ENCODE results near the gene CES5A. TPM values are rescaled to one million over a fixed set of nuclear protein-coding genes. Genes with fewer than 3 reads are reported as not detected.
"Not testable (repeated sequence)": the region's sequence is repeated elsewhere in the genome, so short reads cannot be mapped to it uniquely, and the experiment has no call there.

The CES5A gene
- total RNA-seq, 1 experiment from 2014 or later = not detected

GRCh38 chr16:55915096-55915827, 40.1 kb upstream of the CES5A start:
- intact Hi-C loops (cut with micrococcal nuclease; ENCODE audit: unreplicated experiment) = no loop called here
- no peaks in the 10 kb centered on the region for H3K9me3 Mint-ChIP-seq (ENCODE audit: unreplicated experiment)
- no peaks in the 10 kb centered on the region for H3K9me3 ChIP-seq
- H3K27ac Mint-ChIP-seq (ENCODE audit: unreplicated experiment) = no peak overlapping the region
- H3K36me3 ChIP-seq (ENCODE audit: control insufficient read depth, insufficient read depth, low read length) = no peaks in the 10 kb centered on the region
- H3K4me3 Mint-ChIP-seq (ENCODE audit: unreplicated experiment) = no peak overlapping the region
- peaks cover 21% of the 10 kb centered on the region for H3K27me3 Mint-ChIP-seq (ENCODE audit: insufficient read depth, unreplicated experiment)
- ChIA-PET CTCF (no interaction called here), POLR2A (no interaction called here)
- no peak overlapping the region for H3K4me3 ChIP-seq (ENCODE audit: low read depth, low read length)
- H3K4me1 Mint-ChIP-seq (ENCODE audit: low read depth, unreplicated experiment) = peaks cover 12% of the 10 kb centered on the region
- H3K27me3 ChIP-seq (replicated peaks; ENCODE audit: control insufficient read depth, insufficient read depth, low read length) = no peaks in the 10 kb centered on the region; the same call in 1 of the 2 replicates
- H3K36me3 Mint-ChIP-seq (ENCODE audit: insufficient read depth, unreplicated experiment) = no peaks in the 10 kb centered on the region
- TF ChIP-seq CTCF (IDR thresholded peaks at IDR 0.05; ENCODE audit: insufficient read depth in 1 of 2, low read depth in 1 of 2, low read length in 1 of 2, severe bottlenecking in 1 of 2, unreplicated experiment in 1 of 2) = no peak
- DNase-seq = no peak
- H3K4me1 ChIP-seq = no peaks in the 10 kb centered on the region
- BruUV-seq (replicated peaks) = no TSS peak

DNA sequence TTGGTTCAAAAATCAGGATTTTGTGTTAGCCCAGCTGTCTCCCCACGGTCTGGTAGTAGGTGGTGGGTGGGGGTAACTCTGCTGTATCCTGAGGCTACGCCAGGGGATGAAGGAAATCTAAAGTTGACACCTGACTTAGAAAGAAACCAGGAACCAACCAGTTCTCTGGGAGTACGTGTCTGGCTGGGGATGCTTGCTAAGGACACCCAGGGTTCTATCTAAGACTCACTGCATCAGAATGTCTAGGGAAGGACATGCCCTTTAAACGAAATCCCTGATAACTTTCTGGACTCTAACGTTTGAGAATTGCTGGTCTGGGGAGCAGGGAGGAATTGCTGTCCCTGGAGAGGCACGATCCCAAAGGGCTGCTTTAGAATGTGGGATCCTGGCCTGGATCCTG, 39.2 kb upstream of the CES5A start:
- no peaks in the 10 kb centered on the region for H3K36me3 Mint-ChIP-seq (ENCODE audit: insufficient read depth, unreplicated experiment)
- peaks cover 12% of the 10 kb centered on the region for H3K4me1 Mint-ChIP-seq (ENCODE audit: low read depth, unreplicated experiment)
- Histone ChIP-seq H3K9me3 (no peaks in the 10 kb centered on the region), H3K27me3 (replicated peaks; ENCODE audit: control insufficient read depth, insufficient read depth, low read length) (no peaks in the 10 kb centered on the region; the same call in 1 of the 2 replicates), H3K4me3 (ENCODE audit: low read depth, low read length) (no peak overlapping the region), H3K36me3 (ENCODE audit: control insufficient read depth, insufficient read depth, low read length) (no peaks in the 10 kb centered on the region), H3K4me1 (no peaks in the 10 kb centered on the region)
- no peak for DNase-seq
- H3K4me3 Mint-ChIP-seq (ENCODE audit: unreplicated experiment) = no peak overlapping the region
- H3K9me3 Mint-ChIP-seq (ENCODE audit: unreplicated experiment) = no peaks in the 10 kb centered on the region
- intact Hi-C loops (cut with micrococcal nuclease; ENCODE audit: unreplicated experiment) = no loop called here
- ChIA-PET POLR2A (no interaction called here), CTCF (no interaction called here)
- no TSS peak for BruUV-seq (replicated peaks)
- H3K27me3 Mint-ChIP-seq (ENCODE audit: insufficient read depth, unreplicated experiment) = peaks cover 23% of the 10 kb centered on the region
- no peak for TF ChIP-seq CTCF (IDR thresholded peaks at IDR 0.05; ENCODE audit: insufficient read depth in 1 of 2, low read depth in 1 of 2, low read length in 1 of 2, severe bottlenecking in 1 of 2, unreplicated experiment in 1 of 2)
- no peak overlapping the region for H3K27ac Mint-ChIP-seq (ENCODE audit: unreplicated experiment)

- H3K36me3 Mint-ChIP-seq (ENCODE audit: insufficient read depth, unreplicated experiment) = no peaks in the 10 kb centered on the region
- POLR2A ChIA-PET = no interaction called here
- H3K9me3 ChIP-seq = no peaks in the 10 kb centered on the region
- H3K4me3 ChIP-seq (ENCODE audit: low read depth, low read length) = no peak overlapping the region
- intact Hi-C loops (cut with micrococcal nuclease; ENCODE audit: unreplicated experiment) = no loop called here
- peaks cover 12% of the 10 kb centered on the region for H3K4me1 Mint-ChIP-seq (ENCODE audit: low read depth, unreplicated experiment)
- BruUV-seq (replicated peaks) = no TSS peak
- peaks cover 23% of the 10 kb centered on the region for H3K27me3 Mint-ChIP-seq (ENCODE audit: insufficient read depth, unreplicated experiment)
- no peak overlapping the region for H3K27ac Mint-ChIP-seq (ENCODE audit: unreplicated experiment)
- CTCF ChIA-PET = no interaction called here
- H3K27me3 ChIP-seq (replicated peaks; ENCODE audit: control insufficient read depth, insufficient read depth, low read length) = no peaks in the 10 kb centered on the region; the same call in 1 of the 2 replicates
- DNase-seq = no peak
- no peaks in the 10 kb centered on the region for H3K4me1 ChIP-seq
- no peaks in the 10 kb centered on the region for H3K36me3 ChIP-seq (ENCODE audit: control insufficient read depth, insufficient read depth, low read length)
- no peak for TF ChIP-seq CTCF (IDR thresholded peaks at IDR 0.05; ENCODE audit: insufficient read depth in 1 of 2, low read depth in 1 of 2, low read length in 1 of 2, severe bottlenecking in 1 of 2, unreplicated experiment in 1 of 2)
- no peak overlapping the region for H3K4me3 Mint-ChIP-seq (ENCODE audit: unreplicated experiment)
- H3K9me3 Mint-ChIP-seq (ENCODE audit: unreplicated experiment) = no peaks in the 10 kb centered on the region
Observed at GRCh38 chr16:55913716-55914115, 38.5 kb upstream of the CES5A start.

GRCh38 chr16:55913121-55913520, 37.9 kb upstream of the CES5A start:
- H3K4me1 ChIP-seq; intact Hi-C loops (cut with micrococcal nuclease; ENCODE audit: unreplicated experiment); H3K9me3 Mint-ChIP-seq (ENCODE audit: unreplicated experiment); CTCF ChIA-PET; H3K4me3 Mint-ChIP-seq (ENCODE audit: unreplicated experiment); H3K36me3 Mint-ChIP-seq (ENCODE audit: insufficient read depth, unreplicated experiment); H3K4me3 ChIP-seq (ENCODE audit: low read depth, low read length); H3K36me3 ChIP-seq (ENCODE audit: control insufficient read depth, insufficient read depth, low read length); BruUV-seq (replicated peaks); H3K9me3 ChIP-seq; H3K27me3 ChIP-seq (replicated peaks; ENCODE audit: control insufficient read depth, insufficient read depth, low read length); H3K27ac Mint-ChIP-seq (ENCODE audit: unreplicated experiment); POLR2A ChIA-PET; DNase-seq: not testable (repeated sequence)
- H3K27me3 Mint-ChIP-seq (ENCODE audit: insufficient read depth, unreplicated experiment) = peaks cover 25% of the 10 kb centered on the region
- peaks cover 12% of the 10 kb centered on the region for H3K4me1 Mint-ChIP-seq (ENCODE audit: low read depth, unreplicated experiment)
